Measurements from ENCODE around the gene TRIM72. TPM values are rescaled to one million over a fixed set of nuclear protein-coding genes. Genes with fewer than 3 reads are reported as not detected.

The TRIM72 gene
- total and polyA plus RNA-seq, 2 of the 4 experiments (the other 2 are of a cell fraction): not detected

GRCh38 chr16:31168848-31169247 is 45.1 kb upstream of the TRIM72 start:
- no peaks in the 10 kb centered on the region for H3K27me3 ChIP-seq (ENCODE audit: control insufficient read depth, insufficient read depth, low read length)
- H4K91ac ChIP-seq (ENCODE audit: insufficient read depth, low read depth, low read length): no peak overlapping the region
- H2BK20ac ChIP-seq (ENCODE audit: low read depth, low read length): no peak overlapping the region
- dilution Hi-C loops (cut with HindIII; ENCODE audit: low sequenced_read_pairs, unreplicated experiment) (no loop called here), intact Hi-C loops (cut with micrococcal nuclease) (no loop called here), in situ Hi-C loops (cut with MboI; ENCODE audit: low sequenced_read_pairs) (no loop called here)
- H3K4me3 ChIP-seq (ENCODE audit: insufficient read depth, low read depth, low read length): no peak overlapping the region
- H3K4ac ChIP-seq (ENCODE audit: low read depth, low read length): no peak overlapping the region
- DNase-seq (no peak), ATAC-seq (ENCODE audit: low read depth) (no peak)
- H3K79me1 ChIP-seq (ENCODE audit: low read depth in 1 of 2, low read length in 2 of 2): no peaks in the 10 kb centered on the region
- H4K5ac ChIP-seq (ENCODE audit: low read depth, low read length): no peak overlapping the region
- no peak overlapping the region for H2BK120ac ChIP-seq (ENCODE audit: low read depth, low read length)
- no peak overlapping the region for H4K8ac ChIP-seq (ENCODE audit: low read depth in 2 of 2, low read length in 2 of 2)
- no peaks in the 10 kb centered on the region for H3K36me3 ChIP-seq (ENCODE audit: control insufficient read depth, insufficient read depth, low read length)
- no peak overlapping the region for H3K27ac ChIP-seq (ENCODE audit: insufficient read depth, low read length)
- H3K56ac ChIP-seq (ENCODE audit: extremely low read depth, insufficient read depth, low read length): no peak overlapping the region
- H3K14ac ChIP-seq (replicated peaks; ENCODE audit: low read depth, low read length): no peak overlapping the region
- no TSS peak for BruUV-seq (replicated peaks)
- no CpG with 5 or more reads among the region's 2 CpGs for WGBS, 2 experiments (ENCODE audit: extremely low coverage in 2 of 2, insufficient read length in 1 of 2)
- H2BK5ac ChIP-seq (ENCODE audit: low read depth, low read length, poor library complexity, severe bottlenecking): no peak overlapping the region
- no peaks in the 10 kb centered on the region for H3K4me1 ChIP-seq (ENCODE audit: control insufficient read depth, insufficient read depth, low read length)
- H2BK15ac ChIP-seq (ENCODE audit: low read depth, low read length): no peak overlapping the region
- H3K23ac ChIP-seq (ENCODE audit: low read depth, low read length): no peak overlapping the region
- no peak overlapping the region for H2AK9ac ChIP-seq (replicated peaks; ENCODE audit: low read depth, low read length, poor library complexity)
- H2AK5ac ChIP-seq (ENCODE audit: low read depth, low read length): no peak overlapping the region
- no peak overlapping the region for H3K18ac ChIP-seq (ENCODE audit: low read depth, low read length)
- no peaks in the 10 kb centered on the region for H3K9me1 ChIP-seq (ENCODE audit: insufficient read depth, low read length)
- POLR2A ChIA-PET (ENCODE audit: unreplicated experiment): no interaction called here
- no peak overlapping the region for H3K4me2 ChIP-seq (ENCODE audit: low read depth, low read length)
- no peaks in the 10 kb centered on the region for H3K9me3 ChIP-seq (ENCODE audit: control insufficient read depth, insufficient read depth, low read length)
- CTCF ChIA-PET: no interaction called here
- TF ChIP-seq CTCF (conservative IDR thresholded peaks at IDR 0.05; ENCODE audit: low read depth, low read length) (no peak), RCOR1 (IDR thresholded peaks at IDR 0.05; ENCODE audit: insufficient replicate concordance, low read length) (no peak), MXI1 (IDR thresholded peaks at IDR 0.05; ENCODE audit: borderline replicate concordance, low read depth, low read length) (no peak), MAFK (IDR thresholded peaks at IDR 0.05; ENCODE audit: low read depth, low read length) (no peak), RFX5 (IDR thresholded peaks at IDR 0.05; ENCODE audit: low read depth, low read length) (no peak), MAZ (IDR thresholded peaks at IDR 0.05; ENCODE audit: borderline replicate concordance, low read depth, low read length) (no peak), POLR2A (IDR thresholded peaks at IDR 0.05; ENCODE audit: low read depth, low read length) (no peak), BHLHE40 (IDR thresholded peaks at IDR 0.05; ENCODE audit: low read depth, low read length) (no peak), RAD21 (IDR thresholded peaks at IDR 0.05; ENCODE audit: low read length) (no peak), NFE2L2 (IDR thresholded peaks at IDR 0.05; ENCODE audit: low read depth, low read length) (no peak), CEBPB (IDR thresholded peaks at IDR 0.05; ENCODE audit: low read depth, low read length) (no peak), CHD1 (IDR thresholded peaks at IDR 0.05; ENCODE audit: low read depth, low read length) (no peak), SMC3 (IDR thresholded peaks at IDR 0.05; ENCODE audit: low read depth, low read length) (no peak), FOS (IDR thresholded peaks at IDR 0.05; ENCODE audit: low read depth, low read length) (no peak), USF2 (IDR thresholded peaks at IDR 0.05; ENCODE audit: low read depth, low read length) (no peak)
- TF ChIP-seq, protein P1, sequence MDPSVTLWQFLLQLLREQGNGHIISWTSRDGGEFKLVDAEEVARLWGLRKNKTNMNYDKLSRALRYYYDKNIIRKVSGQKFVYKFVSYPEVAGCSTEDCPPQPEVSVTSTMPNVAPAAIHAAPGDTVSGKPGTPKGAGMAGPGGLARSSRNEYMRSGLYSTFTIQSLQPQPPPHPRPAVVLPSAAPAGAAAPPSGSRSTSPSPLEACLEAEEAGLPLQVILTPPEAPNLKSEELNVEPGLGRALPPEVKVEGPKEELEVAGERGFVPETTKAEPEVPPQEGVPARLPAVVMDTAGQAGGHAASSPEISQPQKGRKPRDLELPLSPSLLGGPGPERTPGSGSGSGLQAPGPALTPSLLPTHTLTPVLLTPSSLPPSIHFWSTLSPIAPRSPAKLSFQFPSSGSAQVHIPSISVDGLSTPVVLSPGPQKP (IDR thresholded peaks at IDR 0.05; ENCODE audit: borderline replicate concordance, low read depth, low read length): no peak
- H4K20me1 ChIP-seq (ENCODE audit: insufficient read depth, low read length): no peaks in the 10 kb centered on the region
- no peak overlapping the region for H2AFZ ChIP-seq (replicated peaks; ENCODE audit: low read length, poor library complexity)
- no peak overlapping the region for H3K9ac ChIP-seq (ENCODE audit: low read depth, low read length)
